ENCODE data around the gene CACNB1.

DNA sequence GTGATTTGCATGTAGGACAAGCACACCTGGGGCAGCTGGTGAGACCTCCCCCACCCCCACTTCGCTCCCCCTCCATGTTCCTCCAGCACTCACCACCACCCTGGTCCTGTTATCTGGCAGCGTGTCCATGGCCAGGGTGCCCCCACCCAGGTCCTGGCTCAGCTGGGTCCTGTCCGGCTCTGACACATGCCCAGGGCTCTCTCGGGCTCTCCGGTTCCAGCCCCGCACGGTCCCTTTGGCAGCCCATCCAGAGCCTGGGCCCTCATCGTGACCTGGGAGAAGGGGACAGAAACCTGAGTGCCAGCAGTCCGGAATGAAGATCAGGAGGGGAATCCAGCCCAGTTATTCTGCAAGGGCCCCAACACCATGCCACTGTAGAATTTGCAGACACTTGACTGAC is 57.9 kb downstream of the CACNB1 start:
- TF ChIP-seq, protein P1, sequence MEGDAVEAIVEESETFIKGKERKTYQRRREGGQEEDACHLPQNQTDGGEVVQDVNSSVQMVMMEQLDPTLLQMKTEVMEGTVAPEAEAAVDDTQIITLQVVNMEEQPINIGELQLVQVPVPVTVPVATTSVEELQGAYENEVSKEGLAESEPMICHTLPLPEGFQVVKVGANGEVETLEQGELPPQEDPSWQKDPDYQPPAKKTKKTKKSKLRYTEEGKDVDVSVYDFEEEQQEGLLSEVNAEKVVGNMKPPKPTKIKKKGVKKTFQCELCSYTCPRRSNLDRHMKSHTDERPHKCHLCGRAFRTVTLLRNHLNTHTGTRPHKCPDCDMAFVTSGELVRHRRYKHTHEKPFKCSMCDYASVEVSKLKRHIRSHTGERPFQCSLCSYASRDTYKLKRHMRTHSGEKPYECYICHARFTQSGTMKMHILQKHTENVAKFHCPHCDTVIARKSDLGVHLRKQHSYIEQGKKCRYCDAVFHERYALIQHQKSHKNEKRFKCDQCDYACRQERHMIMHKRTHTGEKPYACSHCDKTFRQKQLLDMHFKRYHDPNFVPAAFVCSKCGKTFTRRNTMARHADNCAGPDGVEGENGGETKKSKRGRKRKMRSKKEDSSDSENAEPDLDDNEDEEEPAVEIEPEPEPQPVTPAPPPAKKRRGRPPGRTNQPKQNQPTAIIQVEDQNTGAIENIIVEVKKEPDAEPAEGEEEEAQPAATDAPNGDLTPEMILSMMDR (conservative IDR thresholded peaks at IDR 0.05): no peak
- no peak for TF ChIP-seq ZFX (IDR thresholded peaks at IDR 0.05)
